ENCODE results near the gene DTWD2.

DTWD2 gene

GRCh38 chr5:118834710-118835109 is 153.6 kb downstream of the DTWD2 start:
- Histone ChIP-seq H3K4me1 (ENCODE audit: low read length) (peaks cover 7% of the 10 kb centered on the region), H3K27ac (ENCODE audit: low read length) (no peak overlapping the region), H4K20me1 (ENCODE audit: insufficient read depth, low read length) (no peaks in the 10 kb centered on the region), H3K4me2 (ENCODE audit: low read length) (no peak overlapping the region), H3K4me3 (ENCODE audit: low read length) (no peak overlapping the region), H2AFZ (ENCODE audit: low read depth, low read length) (no peak overlapping the region), H3K9me3 (ENCODE audit: insufficient read depth, low read length) (no peaks in the 10 kb centered on the region), H3K27me3 (ENCODE audit: low read depth, low read length) (no peaks in the 10 kb centered on the region), H3K79me2 (ENCODE audit: low read length) (no peaks in the 10 kb centered on the region), H3K36me3 (replicated peaks; ENCODE audit: low read depth, low read length) (no peaks in the 10 kb centered on the region), H3K9ac (ENCODE audit: low read length) (no peak overlapping the region)
- TF ChIP-seq EZH2phosphoT487 (IDR thresholded peaks at IDR 0.05; ENCODE audit: low read depth) (no peak), CTCF (IDR thresholded peaks at IDR 0.05; ENCODE audit: low read depth, low read length) (no peak)

- H3K4me1 ChIP-seq (ENCODE audit: low read length) = peaks cover 7% of the 10 kb centered on the region
- no peaks in the 10 kb centered on the region for H3K9me3 ChIP-seq (ENCODE audit: insufficient read depth, low read length)
- no peak overlapping the region for H3K4me3 ChIP-seq (ENCODE audit: low read length)
- no peak overlapping the region for H3K27ac ChIP-seq (ENCODE audit: low read length)
- H4K20me1 ChIP-seq (ENCODE audit: insufficient read depth, low read length) = no peaks in the 10 kb centered on the region
- no peak overlapping the region for H3K9ac ChIP-seq (ENCODE audit: low read length)
- H2AFZ ChIP-seq (ENCODE audit: low read depth, low read length) = no peak overlapping the region
- H3K4me2 ChIP-seq (ENCODE audit: low read length) = no peak overlapping the region
- no peaks in the 10 kb centered on the region for H3K79me2 ChIP-seq (ENCODE audit: low read length)
- no peaks in the 10 kb centered on the region for H3K27me3 ChIP-seq (ENCODE audit: low read depth, low read length)
- TF ChIP-seq EZH2phosphoT487 (IDR thresholded peaks at IDR 0.05; ENCODE audit: low read depth) (no peak), CTCF (IDR thresholded peaks at IDR 0.05; ENCODE audit: low read depth, low read length) (no peak)
- no peaks in the 10 kb centered on the region for H3K36me3 ChIP-seq (replicated peaks; ENCODE audit: low read depth, low read length)
Measured at GRCh38 chr5:118832974-118833373, 155.4 kb downstream of the DTWD2 start.

GRCh38 chr5:118825226-118825625 is 163.1 kb downstream of the DTWD2 start:
- Histone ChIP-seq H3K4me2 (ENCODE audit: low read length) (no peak overlapping the region), H3K79me2 (ENCODE audit: low read length) (no peaks in the 10 kb centered on the region), H3K4me1 (ENCODE audit: low read length) (no peaks in the 10 kb centered on the region), H3K27ac (ENCODE audit: low read length) (no peak overlapping the region), H2AFZ (ENCODE audit: low read depth, low read length) (no peak overlapping the region), H3K27me3 (ENCODE audit: low read depth, low read length) (no peaks in the 10 kb centered on the region), H3K4me3 (ENCODE audit: low read length) (no peak overlapping the region), H3K9ac (ENCODE audit: low read length) (no peak overlapping the region), H3K36me3 (replicated peaks; ENCODE audit: low read depth, low read length) (no peaks in the 10 kb centered on the region), H4K20me1 (ENCODE audit: insufficient read depth, low read length) (no peaks in the 10 kb centered on the region), H3K9me3 (ENCODE audit: insufficient read depth, low read length) (no peaks in the 10 kb centered on the region)
- TF ChIP-seq CTCF (IDR thresholded peaks at IDR 0.05; ENCODE audit: low read depth, low read length) = no peak
- TF ChIP-seq EZH2phosphoT487 (IDR thresholded peaks at IDR 0.05; ENCODE audit: low read depth) = no peak

- H2AFZ ChIP-seq (ENCODE audit: low read depth, low read length) = no peak overlapping the region
- H3K79me2 ChIP-seq (ENCODE audit: low read length) = no peaks in the 10 kb centered on the region
- peak overlapping the region; percentile 10 for H3K4me3 ChIP-seq (ENCODE audit: low read length)
- no peak overlapping the region for H3K9ac ChIP-seq (ENCODE audit: low read length)
- H3K9me3 ChIP-seq (ENCODE audit: insufficient read depth, low read length) = 0 out of 2 replicates have a peak, but pooled peaks cover 4% of the 10 kb centered on the region
- H3K36me3 ChIP-seq (replicated peaks; ENCODE audit: low read depth, low read length) = no peaks in the 10 kb centered on the region
- peak overlapping the region; percentile 33 for H3K4me2 ChIP-seq (ENCODE audit: low read length)
- TF ChIP-seq EZH2phosphoT487 (IDR thresholded peaks at IDR 0.05; ENCODE audit: low read depth) = no peak
- TF ChIP-seq CTCF (IDR thresholded peaks at IDR 0.05; ENCODE audit: low read depth, low read length) = no peak
- H3K4me1 ChIP-seq (ENCODE audit: low read length) = peaks cover 24% of the 10 kb centered on the region
- no peak overlapping the region for H3K27ac ChIP-seq (ENCODE audit: low read length)
- H3K27me3 ChIP-seq (ENCODE audit: low read depth, low read length) = no peaks in the 10 kb centered on the region
- H4K20me1 ChIP-seq (ENCODE audit: insufficient read depth, low read length) = no peaks in the 10 kb centered on the region
Measured at GRCh38 chr5:118818604-118819003, 169.7 kb downstream of the DTWD2 start.

Data from OCI-LY3 (cell line).